Liver (tissue), 3 donors: ENCODE measurements around the gene PCNX3.

Experiments used
- CTCF ChIP-seq: fragments of 150-350 bp; IDR thresholded peaks from 2 replicates; pipeline ENCODE4 v1.5.1; 2017; ENCODE audit warnings: improper control_type of control experiment, low read depth, low read length; ENCODE audit not compliant: missing input control
- EGR1 ChIP-seq, 2 donors: IDR thresholded peaks; 2 replicates each; pipeline ENCODE4 v1.6.1; 2016 to 2018; ENCODE audit warnings: antibody characterized with exemption in 2 of 2, low read depth in 2 of 2
- FOXA1 ChIP-seq: IDR thresholded peaks from 2 replicates; pipeline ENCODE4 v1.6.1; 2016; ENCODE audit warnings: antibody characterized with exemption
- GABPA ChIP-seq, 2 donors: IDR thresholded peaks in 1 of 2; conservative IDR thresholded peaks in 1 of 2; 2 replicates each; pipeline ENCODE4 v1.6.1; 2016; ENCODE audit warnings: antibody characterized with exemption in 2 of 2, mild to moderate bottlenecking in 1 of 2, moderate library complexity in 1 of 2
- JUND ChIP-seq, 2 donors: IDR thresholded peaks; 2 replicates each; pipeline ENCODE4 v1.6.1; 2016; ENCODE audit warnings: antibody characterized with exemption in 2 of 2
- MAX ChIP-seq: IDR thresholded peaks from 2 replicates; pipeline ENCODE4 v1.6.1; 2016; ENCODE audit warnings: antibody characterized with exemption
- RAD21 ChIP-seq, 2 donors: IDR thresholded peaks; 2 replicates each; pipeline ENCODE4 v1.6.1; 2016; ENCODE audit warnings: antibody characterized with exemption in 2 of 2, mild to moderate bottlenecking in 2 of 2
- REST ChIP-seq: IDR thresholded peaks from 2 replicates; pipeline ENCODE4 v1.6.1; 2016; ENCODE audit warnings: antibody characterized with exemption, mild to moderate bottlenecking
- SP1 ChIP-seq: IDR thresholded peaks from 2 replicates; pipeline ENCODE4 v1.6.1; 2018; ENCODE audit warnings: antibody characterized with exemption, mild to moderate bottlenecking
- TAF1 ChIP-seq: conservative IDR thresholded peaks from 2 replicates; pipeline ENCODE4 v1.6.1; 2016; ENCODE audit warnings: antibody characterized with exemption, mild to moderate bottlenecking
- YY1 ChIP-seq: IDR thresholded peaks from 2 replicates; pipeline ENCODE4 v1.6.1; 2016; ENCODE audit warnings: antibody characterized with exemption, mild to moderate bottlenecking
- TF ChIP-seq, protein P1 (sequence below): IDR thresholded peaks from 2 replicates; pipeline ENCODE4 v1.6.1; 2016; ENCODE audit warnings: antibody characterized with exemption
- donor health status: healthy.
- donor health status: healthy.

GRCh38 chr11:65588199-65589054 lies 27.1 kb upstream of the PCNX3 start:
- TF ChIP-seq CTCF (peak; percentile 55), JUND (IDR thresholded peaks at IDR 0.05) (no peak), REST (no peak), RAD21 (IDR thresholded peaks at IDR 0.05) (peak; percentile 70 to 80), YY1 (no peak), GABPA (IDR thresholded peaks at IDR 0.05 in 1 of 2, conservative IDR thresholded peaks at IDR 0.05 in 1 of 2) (no peak), MAX (no peak), FOXA1 (no peak), TAF1 (no peak), SP1 (no peak), EGR1 (IDR thresholded peaks at IDR 0.05; ENCODE audit: low read depth in 2 of 2) (no peak)
- TF ChIP-seq, protein P1, sequence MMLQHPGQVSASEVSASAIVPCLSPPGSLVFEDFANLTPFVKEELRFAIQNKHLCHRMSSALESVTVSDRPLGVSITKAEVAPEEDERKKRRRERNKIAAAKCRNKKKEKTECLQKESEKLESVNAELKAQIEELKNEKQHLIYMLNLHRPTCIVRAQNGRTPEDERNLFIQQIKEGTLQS: no peak
